NOMO-1 treated with DMSO at 0.1 percent for 48 hours (cell line): Measurements from ENCODE around the gene PRSS12.
A peak's percentile ranks its signal among the peaks of the same experiment; 100 is the strongest.
"Not testable (repeated sequence)": the region's sequence is repeated elsewhere in the genome, so short reads cannot be mapped to it uniquely, and the experiment has no call there.

Source experiments
- DNase-seq: peaks from one replicate; lab custom pipeline; 2025; ENCODE audit not compliant: unreplicated experiment; lab: John Stamatoyannopoulos, UW

PRSS12 gene

DNA sequence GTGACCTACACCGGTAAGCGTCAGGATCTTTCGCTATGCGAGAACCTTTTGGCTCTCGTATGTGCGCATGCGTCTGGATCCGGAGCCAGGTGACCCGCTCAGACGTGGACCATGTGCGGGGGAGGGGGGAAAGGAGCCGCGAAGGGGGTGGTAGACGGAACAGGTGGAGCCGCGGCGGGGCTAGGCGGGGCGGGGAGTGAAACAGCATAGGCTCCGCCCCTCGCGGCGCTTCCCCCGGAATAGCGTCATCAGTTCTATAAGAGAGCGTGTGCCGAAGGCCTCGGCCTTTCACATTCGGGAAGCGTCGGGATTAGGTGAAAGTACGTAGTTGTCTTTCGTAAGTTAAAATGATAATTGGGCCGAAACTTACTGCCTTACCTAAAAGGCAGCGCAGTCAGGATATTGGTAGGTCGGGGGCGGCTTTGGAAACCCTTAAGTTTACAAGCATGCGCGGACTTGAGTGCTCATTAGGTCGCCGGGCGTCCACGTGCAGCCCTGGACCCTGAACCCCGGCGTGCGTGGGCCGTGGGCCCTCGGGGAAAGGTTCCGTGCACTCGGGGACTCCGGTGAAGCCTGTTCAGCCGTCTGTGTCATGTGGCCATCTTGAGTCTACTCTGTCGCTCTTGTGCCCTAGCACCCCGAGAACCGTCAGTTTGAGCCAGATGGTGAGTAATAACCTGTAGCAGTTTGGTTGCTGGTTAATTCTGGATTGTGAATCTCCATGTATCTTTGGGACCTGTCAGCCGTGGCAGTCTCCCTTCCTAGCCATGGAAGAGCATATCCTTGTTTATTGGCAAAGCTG, 74.1 kb downstream of the PRSS12 start:
- DNase-seq = peak; percentile 91

DNA sequence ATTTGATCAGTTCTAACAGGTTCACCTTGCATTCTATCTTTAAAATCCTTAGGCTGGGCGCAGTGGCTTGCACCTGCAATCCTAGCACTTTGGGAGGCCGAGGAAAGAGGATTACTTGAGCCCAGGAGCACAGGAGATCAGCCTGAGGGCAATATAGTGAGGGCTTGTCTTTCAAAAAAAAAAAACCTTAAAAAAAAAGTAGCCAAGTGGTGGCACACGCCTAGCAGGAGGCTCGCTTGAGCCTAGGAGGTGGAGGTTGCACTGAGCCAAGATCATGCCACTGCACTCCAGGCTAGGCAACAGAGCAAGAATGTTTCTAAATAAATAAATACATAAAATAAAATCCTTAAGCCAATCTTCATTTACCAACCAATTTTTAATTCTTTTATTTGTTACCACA, 75.6 kb downstream of the PRSS12 start:
- DNase-seq = no peak

DNA sequence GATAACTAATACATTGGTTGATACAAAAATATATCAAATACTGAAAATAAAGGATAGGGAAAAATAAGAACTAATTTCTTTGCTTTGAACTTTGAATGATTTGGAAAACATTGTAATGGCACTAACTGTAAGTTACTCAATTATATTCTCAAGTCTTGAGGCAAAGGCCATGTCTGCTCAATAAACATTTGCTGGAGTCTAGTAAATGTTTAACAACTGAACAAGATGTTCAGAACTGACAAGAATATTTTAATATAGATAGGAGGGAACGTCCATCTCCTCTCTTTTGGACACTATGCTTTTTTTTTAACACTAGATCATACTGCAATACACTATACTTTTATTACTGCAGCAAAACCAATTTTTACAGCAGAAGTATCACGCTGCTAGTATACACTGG, 76.2 kb downstream of the PRSS12 start:
- no peak for DNase-seq

DNA sequence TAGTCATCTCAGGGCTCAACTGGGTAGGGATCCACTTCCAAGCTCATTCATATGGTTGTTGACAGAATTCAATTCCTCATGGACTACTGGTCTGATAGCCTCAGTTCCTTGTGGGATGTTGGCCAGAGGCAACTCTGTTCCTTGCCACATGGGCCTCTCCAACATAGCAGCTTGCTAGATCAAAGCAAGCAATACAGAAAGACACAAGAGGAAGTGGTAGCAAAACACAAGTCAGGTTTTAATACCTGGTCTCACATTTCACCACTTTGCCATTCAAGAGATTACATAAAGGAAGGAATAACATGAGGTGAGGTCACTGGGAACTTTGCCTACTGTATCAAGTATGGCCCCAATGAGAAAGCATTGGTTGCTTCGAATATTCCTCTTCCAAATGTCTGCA, 79.2 kb downstream of the PRSS12 start:
- no peak for DNase-seq

DNA sequence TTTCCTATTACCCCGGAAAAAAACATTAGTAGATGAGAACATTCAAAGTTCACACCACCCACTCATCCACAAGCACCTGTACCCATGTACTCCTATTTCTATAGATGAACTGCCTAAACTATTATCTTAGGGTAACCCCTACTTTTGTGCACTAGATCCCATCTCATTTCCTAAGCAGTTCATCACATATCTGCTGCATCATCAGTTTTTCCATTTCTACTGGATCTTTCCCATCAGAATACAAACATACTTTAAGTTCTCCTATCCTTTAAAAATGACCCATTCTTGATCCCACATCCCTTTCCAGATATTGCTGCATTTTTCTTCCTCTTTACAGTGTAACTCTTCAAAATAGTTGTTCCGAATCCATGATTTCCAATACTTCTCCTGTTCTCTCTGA, 81.0 kb downstream of the PRSS12 start:
- no peak for DNase-seq

DNA sequence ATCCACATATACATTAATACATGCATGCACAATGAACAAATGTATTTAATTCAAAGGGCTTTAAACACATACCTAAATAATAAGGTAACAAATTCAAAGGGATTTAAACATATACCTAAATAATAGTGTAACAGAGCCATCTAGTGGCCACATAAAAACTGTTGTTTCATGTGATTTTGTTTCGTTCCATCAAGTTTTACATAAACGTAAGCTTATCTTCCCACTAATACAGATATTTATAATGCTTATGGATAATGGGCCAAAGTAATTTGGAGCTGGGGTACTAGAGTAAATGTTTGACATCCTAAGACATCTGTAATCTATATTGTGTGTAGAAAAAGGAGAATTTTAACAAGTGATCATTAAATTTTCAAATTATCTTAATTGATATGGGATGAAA, 82.3 kb downstream of the PRSS12 start:
- DNase-seq = peak; percentile 38

DNA sequence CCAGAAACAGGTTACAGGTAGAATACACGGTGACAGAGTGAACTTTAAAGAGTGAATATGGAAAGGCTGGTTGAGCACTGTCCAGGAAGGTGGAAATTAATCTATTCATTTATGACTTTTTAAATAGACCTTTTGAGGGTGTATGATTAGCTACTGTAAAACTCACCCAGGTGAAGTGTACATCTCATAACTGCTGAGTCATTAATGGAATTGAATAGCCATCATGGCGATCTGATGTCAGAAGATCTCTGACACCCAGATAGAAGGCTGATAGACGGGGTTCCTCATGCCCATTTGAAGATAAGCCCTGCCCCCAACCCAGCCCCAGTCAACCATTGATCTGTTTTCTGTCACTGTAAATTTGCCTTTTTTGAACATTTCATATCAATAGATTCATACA, 84.0 kb downstream of the PRSS12 start:
- DNase-seq = no peak

DNA sequence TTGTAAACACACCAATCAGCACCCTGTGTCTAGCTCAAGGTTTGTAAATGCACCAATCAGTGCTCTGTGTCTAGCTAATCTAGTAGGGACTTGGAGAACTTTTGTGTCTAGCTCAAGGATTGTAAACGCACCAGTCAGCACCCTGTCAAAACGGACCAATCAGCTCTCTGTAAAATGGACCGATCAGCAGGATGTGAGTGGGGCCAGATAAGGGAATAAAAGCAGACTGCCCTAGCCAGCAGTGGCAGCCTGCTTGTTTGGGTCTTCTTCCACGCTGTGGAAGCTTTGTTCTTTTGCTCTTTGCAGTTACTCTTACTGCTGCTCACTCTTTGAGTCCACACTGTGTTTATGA, 86.7 kb downstream of the PRSS12 start:
- DNase-seq = not testable (repeated sequence)

DNA sequence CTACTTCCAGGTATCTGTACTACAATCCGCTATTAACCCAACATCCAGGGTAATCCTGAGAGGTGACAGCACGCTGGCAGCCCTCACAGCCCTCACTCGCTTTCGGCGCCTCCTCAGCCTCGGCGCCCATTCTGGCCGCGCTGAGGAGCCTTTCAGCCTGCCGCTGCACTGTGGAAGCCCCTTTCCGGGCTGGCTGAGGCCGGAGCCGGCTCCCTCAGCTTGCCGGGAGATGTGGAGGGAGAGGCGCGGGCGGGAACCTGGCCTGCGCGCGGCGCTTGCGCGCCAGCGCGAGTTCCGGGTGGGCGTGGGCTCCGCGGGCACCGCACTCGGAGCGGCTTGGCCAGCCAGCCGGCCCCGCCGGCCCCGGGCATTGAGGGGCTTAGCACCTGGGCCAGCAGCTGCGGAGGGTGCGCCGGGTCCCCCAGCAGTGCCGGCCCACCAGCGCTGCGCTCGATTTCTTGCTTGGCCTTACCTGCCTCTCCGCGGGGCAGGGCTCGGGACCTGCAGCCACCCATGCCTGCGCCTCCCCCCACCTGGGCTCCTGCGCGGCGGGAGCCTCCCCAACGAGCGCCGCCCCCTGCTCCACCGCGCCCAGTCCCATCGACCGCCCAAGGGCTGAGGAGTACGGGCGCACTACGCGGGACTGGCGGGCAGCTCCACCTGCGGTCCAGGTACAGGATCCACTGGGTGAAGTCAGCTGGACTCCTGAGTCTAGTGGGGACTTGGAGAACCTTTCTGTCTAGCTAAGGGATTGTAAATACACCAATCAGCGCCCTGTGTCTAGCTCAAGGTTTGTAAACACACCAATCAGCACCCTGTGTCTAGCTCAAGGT, 87.3 kb downstream of the PRSS12 start:
- no peak for DNase-seq

DNA sequence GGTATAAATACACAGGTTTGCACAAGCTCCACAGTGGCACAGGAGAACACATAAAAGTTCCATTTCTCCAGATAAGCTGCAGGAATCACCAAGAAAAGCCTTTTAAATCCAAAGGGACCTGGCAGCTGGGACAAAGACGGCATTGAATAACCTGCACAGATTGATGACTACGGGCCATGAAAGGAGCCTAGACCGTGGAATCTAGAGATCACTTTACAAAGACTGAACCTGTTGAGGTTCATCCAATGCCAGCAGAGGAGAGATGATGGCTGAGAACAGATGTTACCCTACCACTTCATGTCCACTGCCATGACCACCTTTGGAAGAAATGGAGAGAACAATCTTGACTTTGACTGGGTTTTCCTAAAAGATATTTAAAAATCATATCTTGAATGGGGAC, 88.7 kb downstream of the PRSS12 start:
- DNase-seq = no peak

DNA sequence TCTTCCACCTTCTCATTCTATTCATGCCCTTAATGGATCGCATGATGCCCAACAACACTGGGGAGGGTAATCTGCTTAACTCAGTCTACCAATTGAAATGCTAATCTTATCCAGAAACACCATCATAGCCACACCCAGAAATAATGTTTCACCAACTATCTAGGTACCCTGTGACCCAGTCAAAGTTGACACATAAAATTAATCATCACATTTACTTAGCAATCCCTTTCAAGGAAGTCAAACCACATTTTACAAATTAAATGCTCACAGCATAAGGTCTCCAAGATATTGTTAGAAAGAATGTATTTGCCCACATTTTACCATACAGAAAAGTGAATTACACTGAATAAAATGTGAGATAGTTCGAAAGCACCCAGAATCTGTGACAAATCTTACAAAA, 92.5 kb downstream of the PRSS12 start:
- DNase-seq = no peak

DNA sequence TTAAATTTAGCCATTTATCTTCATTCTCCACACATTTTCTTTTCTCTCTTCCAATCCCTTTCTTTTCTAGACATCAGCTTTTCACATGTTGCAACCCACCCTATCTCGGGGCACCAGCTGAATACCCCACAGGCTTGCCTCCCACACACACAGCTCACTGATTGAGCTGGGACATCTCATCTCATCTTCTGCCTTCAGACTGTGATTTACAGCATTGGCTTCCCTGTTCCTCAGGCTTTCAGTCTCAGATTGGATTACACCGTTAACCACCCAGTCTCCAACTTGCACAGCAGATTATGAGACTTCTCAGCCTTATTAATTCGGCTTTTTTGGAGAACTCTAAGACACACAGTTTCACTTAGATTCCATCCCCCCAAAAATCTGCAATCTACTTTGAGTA, 93.7 kb downstream of the PRSS12 start:
- no peak for DNase-seq

DNA sequence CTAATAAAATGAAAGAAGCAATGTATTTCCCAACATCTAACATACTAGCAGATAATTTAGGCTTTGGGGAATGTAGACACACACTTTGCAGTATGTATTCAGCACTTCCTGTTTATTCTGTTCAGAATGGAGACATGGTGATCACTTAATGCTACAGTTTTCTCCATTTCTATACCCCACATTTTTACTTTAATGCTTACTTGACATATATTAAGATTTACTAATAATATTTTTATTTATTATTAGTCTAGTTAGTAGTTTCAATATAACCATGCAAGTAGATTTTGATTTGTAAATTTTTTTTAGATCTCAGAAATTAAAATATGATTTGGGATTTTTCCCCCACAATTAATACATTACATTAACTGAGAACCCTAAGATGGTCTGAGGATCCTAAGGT, 98.4 kb downstream of the PRSS12 start:
- no peak for DNase-seq

DNA sequence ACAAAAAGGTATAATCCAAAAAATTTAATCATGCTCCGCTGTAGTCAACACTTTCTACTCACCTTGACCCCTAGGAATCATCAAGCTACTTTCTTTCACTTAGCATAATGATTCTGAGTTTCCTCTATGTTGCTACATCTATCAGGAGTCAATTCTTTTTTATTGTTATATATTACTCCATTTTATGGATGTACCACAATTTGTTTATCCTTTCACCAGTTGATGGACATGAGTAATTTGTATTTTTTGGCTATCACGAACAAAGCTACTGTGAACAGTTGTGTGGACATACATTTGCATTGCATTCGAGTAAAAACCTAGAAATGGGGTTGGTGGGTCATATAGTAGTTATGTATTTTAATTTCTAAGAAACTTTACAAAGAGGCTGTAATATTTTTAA, 102.9 kb downstream of the PRSS12 start:
- DNase-seq = no peak

DNA sequence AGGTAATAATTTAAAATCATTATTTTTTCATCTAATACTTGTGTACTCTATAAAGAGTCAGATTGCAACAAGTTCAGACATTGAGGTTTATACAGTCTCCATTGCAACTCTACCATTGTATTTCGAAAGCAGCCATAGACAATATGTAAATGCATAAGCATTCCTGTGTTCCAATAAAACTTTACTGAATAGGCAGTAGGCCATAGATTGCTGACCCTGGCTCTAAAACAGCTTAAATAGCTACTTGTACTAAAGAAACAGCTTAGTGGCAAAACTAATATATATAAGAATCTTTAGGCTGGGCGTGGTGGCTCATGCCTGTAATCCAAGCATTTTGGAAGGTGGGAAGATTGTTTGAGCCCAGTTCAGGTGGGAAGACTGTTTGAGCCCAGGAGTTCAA, 115.3 kb downstream of the PRSS12 start:
- DNase-seq = no peak

DNA sequence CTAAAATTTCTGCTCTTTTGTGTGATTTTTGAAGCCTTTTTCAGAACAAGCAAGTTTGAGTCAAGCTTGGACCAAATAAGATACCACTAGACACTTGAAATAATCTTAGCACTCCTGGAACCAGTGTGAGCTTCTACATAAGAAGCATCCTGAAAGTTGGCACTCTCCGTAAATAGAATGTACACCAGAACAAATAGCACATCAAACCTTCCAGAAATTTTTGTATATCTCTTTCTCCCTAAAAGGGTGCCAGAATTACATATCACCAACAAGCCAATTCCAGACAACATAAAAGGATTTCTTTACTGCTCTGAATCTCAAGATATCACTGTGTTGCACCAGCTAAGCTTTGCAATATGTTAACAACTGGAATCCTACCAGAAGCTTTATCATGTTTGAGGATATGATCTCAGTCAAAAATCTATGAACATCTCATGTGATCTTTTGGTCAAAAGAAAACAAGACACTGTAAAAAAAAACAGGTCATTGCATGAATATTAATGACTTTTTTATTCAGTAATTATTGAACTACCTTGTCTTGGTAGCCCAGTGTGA, 117.2 kb downstream of the PRSS12 start:
- DNase-seq = no peak
